NCI-H526 treated with DMSO at 0.1 percent for 48 hours (cell line): ENCODE results near the gene IL1RAPL1.

Experiments used
- DNase-seq: peaks from one replicate; lab custom pipeline; 2025; lab: John Stamatoyannopoulos, UW

The IL1RAPL1 gene

DNA sequence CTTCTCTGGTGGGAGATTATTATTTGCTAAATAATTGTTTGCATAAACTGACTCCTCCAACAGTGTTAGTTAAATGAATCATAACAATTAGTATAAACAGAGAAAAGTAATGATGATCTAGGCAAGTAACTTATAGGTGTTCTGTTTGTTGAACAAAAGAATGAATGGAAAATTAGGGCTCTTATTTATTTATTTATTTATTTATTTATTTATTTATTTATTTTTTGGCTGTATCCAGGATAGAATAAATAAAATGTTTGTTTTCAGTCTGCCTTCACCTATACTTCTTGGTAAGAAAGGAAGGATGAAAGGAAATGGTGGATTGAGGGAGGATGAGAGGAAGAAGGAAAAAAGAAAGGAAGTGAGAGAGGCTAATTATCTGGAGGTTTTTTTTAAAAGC lies 1066.5 kb downstream of the IL1RAPL1 start:
- no peak for DNase-seq

DNA sequence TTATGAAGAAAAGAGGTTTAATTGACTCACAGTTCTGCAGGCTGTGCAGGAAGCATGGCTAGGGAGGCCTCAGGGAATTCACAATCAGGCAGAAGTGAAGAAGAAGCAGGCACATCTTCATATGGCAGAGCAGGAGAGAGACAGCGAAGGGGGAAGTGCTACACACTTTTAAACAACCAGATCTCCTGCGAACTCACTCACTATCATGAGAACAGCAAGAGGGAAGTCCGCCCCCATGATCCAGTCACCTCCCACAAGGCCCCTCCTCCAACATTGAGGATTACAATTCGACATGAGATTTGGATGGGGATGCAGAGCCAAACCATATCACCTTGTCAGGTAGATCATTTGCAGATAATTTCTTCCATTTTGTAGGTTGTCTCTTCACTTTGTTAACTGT lies 1072.7 kb downstream of the IL1RAPL1 start:
- DNase-seq, result no peak

DNA sequence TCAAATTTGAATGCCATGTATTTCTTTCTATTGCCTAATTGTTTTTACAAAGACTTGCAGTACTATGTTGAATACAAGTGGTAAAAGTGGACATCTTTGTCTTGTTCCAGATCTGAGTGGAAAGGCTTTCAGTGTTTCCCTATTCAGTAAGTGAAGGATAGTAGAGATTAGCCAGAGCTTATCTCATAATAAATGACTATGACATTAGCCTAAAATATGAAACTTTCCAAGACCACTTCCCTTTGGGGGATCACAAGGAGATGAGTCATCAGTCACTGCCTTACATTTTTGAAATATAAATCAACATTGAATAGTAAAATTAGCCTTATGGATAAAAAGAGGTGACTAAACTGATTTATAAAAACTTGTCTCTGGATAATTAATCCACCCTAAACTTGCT lies 1074.0 kb downstream of the IL1RAPL1 start:
- DNase-seq, result no peak

DNA sequence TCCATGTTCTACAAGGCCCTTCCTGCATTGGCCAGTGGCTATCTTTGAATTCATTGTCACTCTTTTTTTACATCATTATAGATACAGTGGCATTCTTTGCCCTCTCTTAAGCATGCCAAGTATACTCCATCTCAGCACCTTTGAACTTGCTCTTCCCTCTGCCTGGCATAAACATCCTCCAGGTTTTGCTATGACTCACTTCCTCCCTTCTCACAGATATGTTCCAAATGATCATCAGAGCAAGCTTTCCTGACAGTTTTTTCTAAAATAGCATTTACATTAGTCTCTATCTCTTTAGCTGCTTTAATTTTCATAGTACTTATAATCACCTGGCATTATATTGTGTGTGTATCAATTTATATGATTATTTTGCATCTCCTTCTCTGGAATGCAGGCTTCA lies 1074.9 kb downstream of the IL1RAPL1 start:
- DNase-seq, result no peak

DNA sequence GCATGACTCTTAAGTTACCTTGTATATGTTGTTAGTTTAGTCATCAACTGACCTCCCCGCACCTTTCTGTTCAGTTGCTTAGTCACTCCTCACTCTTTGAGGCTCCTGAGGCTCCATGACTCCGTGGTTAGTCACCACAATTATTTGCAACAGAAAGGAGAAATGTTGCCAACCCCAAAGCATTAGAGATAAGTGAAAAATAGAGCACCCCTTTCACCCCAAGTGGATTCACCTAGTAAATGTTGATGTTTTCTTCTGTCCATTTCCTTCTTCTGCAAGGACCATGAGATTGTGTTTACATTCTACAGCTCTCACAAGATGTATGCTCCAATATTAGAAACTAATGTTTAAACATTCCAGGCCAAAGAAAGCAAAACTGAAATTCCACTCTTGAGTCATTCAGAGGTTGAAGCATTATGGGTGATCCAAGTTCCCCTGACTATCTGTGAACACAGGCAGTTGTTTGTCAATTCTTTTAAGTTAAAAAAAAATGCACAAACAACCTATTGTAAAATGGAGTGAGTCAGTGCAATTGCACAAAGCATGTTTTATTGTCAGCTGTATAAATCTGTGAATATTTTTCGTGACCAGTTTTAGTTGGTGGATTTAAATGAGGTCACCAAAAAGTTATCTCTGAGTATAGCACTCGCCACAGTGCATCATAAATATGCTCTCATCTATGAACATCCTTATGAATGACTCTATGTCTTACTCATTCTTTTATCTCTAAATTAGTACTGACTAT lies 1075.7 kb downstream of the IL1RAPL1 start:
- no peak for DNase-seq

DNA sequence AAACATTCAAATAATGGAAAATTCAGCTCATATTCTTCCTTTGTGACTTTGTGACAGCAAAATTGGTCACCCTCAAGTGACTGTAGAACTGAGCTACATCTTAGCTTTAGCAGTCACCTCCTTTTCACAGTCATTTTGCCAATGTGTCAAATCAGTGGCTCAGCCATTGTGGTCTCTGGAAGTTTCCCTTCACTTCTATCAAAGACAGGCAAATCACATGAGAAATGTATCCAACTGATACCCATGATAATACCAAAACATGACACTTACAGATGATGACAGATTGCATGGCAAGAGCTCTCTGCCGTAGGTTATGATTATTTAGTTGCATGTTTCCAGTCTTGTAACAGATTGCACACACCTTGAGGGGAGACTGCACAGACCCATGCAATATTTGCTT lies 1078.3 kb downstream of the IL1RAPL1 start:
- no peak for DNase-seq

DNA sequence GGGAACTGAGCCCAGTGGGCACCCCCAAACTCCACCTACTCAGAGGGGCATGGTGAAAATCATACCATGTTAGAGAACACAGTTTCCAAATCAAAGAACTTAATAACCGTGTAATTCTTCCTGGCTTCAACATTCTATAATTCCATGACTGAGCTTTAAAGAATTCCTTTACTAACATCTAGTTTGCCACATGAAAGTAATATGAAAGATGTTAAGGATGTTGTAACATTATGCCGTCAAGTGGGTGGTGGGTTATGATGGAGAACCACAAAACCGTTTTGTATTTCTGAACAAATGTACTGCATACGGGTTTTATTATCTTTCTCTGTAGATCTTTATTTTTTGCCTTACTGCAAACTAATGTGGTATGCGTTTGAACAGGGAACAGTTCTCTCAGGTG lies 1079.1 kb downstream of the IL1RAPL1 start:
- no peak for DNase-seq

DNA sequence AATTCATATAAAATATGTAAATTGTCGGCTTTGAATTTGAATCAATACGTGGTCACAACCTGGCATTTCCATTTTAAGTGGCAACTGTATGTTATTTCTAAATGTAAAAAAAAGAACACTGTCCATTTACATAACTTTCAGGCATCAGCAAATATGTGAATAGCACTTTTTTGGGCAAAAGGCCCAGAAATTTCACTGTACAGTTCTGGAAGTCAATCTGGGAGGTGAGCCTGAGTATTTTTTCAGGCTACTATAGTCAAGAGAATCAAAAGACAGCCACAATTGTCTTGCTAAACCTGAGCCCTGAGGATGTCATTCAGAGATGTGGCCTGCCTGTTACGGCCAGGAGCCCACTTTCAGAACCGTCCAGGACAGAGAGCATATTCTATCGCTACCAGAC lies 1084.2 kb downstream of the IL1RAPL1 start:
- no peak for DNase-seq

DNA sequence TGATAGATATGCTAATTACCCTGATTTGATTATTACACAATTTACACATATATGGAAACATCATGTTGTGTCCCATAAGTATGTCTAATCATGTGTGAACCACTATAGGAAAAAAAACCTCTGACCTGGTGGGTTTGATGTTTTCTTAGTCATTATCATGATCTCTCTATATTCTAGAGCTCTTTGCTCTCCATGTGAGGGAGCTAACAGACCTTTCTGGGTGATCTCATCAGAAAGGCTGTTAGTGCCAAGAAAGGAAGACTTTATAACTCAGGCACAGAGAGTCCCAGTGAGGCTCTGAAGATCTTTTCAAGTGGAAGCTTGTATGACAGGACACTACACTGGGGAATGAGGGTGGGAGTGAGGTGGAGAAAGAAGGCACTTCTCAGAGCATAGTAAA lies 1100.4 kb downstream of the IL1RAPL1 start:
- DNase-seq, result no peak

DNA sequence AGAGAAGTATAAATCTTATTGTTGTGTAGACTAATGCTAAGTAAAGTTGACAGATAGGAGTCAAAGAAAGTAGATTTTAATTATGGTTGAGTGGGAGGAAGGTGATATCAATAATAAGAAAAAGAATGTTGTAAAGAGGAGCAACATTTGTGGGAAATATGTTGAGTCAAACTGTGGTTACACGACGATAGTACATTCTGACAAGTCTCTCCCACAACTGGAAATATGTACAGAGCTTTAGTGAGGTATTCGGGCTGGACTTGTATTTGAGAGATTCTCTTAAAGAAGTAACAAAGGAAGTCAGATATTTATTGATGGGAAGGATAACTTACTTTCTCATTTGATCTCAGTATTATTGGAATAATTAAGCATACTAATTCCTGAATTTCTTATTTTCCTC lies 1102.8 kb downstream of the IL1RAPL1 start:
- no peak for DNase-seq

DNA sequence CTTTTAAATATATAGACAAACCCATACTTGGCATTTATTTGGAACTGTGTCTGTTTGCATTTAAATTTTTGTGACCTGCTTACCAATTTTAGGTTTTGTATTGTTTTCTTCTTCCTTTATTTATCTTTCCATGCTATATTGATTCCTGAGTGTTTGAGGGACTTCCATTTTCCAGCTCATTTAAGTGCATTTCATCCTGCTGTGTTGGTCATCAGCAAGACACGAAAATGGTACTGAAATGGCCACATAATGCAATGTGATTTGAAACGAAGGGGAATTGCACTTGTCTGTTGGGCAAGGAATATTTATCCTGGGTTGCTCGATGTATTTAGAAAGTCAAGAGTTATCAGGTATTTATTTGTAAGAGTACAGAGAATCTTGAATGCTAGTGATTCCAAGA lies 1103.8 kb downstream of the IL1RAPL1 start:
- DNase-seq, result no peak

DNA sequence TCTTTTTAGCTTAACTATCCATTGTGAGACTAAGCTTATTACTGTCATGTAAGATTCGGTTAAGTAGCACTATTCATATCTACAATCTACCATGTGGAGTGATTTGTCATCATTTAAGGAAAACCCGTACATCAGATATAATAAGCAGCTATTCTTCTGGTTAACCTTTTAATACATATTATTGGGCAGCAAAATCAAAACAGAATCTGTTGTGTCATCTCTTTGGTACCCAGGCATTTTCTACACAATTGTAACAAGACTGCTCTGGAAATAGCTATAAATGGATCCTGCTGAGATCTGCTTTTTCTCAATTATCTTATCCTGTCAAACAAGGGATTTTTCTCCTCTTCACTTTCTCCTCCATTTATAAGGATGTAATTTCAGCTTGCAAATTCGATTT lies 1106.7 kb downstream of the IL1RAPL1 start:
- DNase-seq, result no peak

DNA sequence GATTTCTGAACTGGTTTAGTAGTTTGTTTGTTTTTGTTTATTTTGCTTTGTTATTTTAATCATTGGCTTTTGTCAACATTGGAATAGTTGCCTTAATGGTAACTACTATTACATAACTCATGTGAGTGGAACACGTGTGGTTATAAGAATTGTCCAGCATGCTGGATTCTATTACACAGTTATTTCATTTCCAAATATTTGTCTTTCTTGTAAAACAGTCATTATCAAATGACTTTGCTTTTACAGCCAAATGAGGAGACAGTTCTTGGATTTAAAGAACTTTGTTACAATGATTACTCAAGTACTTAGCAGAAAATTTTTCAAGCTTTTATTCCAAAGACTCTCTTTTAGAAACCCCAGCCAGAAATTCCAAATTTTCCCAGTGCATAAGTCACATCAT lies 1112.0 kb downstream of the IL1RAPL1 start:
- DNase-seq, result no peak

DNA sequence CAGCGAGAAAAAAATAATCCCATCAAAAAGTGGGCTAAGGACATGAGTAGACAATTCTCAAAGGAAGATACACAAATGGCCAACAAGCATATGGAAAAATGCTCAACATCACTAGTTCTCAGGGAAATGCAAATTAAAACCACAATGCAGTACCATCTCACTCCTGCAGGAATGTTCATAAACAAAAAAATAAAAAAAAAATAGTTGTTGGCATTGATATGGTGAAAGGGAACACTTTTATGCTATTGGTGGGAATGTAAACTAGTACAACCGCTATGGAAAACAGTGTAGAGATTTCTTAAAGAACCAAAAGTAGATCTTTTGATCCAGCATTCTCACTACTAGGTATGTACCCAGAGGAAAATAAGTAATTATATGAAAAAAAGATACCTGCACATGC lies 1119.8 kb downstream of the IL1RAPL1 start:
- DNase-seq, result no peak

DNA sequence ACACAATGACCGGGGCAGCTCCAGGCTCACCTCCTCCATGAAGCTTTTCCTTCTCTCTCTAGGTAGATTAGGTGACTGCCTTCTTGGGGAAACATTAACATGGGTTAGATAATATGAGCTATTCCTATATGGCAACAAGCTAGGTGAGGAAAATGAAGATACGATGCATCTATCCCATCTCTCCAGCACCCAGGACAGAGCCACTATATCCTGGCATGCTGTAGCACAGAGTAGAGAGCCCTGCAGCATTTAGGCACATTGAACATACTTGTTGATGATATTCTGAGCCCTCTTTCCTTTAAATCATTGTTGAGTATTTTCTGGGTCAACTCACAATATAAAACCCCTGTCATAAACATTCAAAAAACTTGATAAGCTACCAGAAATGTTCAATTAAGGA lies 1133.9 kb downstream of the IL1RAPL1 start:
- no peak for DNase-seq

DNA sequence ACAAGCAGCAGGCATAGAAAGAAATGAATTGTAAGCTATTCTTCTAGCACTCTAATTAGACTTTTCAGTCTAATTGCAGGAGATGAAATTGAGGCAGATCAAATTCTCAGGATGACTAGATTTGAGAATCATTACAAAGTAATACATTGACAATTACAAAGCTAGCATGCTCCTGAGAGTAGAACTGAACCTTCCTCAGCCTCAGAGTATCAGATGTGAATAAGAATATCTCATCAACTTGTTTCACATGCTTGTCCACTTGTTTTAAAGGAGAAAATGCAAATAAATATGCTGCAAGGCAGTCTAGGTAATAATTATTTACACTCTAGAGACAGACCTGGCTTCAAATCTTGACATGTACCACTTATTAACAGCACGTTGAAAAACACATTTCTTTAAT lies 1137.1 kb downstream of the IL1RAPL1 start:
- no peak for DNase-seq

DNA sequence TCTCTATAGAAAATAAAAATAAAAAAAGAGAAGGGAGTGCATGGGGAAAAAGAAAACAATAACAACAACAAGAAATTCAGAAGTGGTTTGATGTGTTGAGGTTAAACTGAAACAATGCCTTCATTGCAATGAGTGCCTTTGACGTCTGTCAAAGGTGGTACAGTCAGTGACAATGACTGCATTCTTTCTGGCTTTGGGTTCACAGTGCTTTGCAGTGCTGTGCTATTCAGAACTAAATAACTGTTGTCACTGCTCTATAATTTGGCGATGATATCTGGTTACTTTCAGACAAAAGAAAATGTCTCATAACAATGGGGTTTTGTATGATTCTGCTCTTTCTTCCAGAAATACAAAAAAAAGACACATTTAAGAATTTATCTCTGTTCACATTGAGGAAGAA lies 1139.6 kb downstream of the IL1RAPL1 start:
- no peak for DNase-seq

DNA sequence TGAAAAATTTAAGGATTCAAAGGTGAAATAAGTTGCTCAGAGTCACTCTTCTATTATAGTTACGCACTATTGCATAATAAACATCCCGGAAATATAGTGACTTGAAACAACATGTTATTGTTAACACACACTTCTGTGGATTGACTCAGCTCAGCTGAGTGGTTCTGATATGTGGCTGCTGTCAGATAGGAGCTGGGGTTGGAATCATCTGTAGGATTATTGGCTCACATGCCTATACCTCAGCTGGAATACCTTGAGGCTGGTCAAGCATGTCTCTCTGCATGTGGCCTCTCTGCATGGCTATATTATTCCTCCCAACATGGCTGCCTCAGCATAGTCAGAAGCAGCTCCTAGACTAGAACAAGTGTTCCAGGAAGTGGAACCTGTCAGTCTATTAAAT lies 1141.4 kb downstream of the IL1RAPL1 start:
- no peak for DNase-seq

DNA sequence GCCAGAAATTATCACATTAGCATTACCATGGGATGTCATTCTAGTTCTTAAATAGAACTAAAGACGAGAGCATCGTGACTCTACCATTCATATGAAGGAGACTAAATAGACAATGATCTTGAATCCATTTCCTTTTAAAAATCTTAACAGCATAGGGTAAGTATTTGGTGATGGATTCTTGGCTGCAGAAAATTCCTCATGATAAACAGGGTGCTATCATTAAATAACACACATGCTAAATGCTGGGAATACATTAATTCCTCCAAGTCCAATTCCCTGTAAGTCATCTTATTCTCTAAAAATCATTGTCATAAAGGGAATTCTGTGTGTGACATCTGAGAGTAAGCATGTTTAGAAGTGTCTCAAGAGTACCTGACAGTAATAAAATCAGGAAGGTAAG lies 1157.7 kb downstream of the IL1RAPL1 start:
- no peak for DNase-seq

DNA sequence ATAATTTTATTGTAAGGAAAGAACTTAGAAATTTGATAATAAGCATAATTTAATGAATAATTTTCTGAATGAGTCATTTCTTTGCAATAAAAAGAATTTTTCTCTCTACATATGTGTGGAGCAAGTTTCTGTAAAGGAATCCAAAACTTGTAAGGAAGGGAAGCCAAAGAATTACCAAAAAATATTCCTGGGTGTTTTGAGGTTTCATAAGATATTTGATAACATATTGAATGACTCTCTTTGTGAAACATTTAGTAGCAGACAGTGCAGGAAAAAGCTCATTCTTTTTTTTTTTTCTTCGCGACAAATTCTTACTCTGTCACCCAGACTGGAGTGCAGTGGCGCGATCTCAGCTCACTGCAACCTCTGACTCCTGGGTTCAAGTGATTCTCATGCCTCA lies 1159.1 kb downstream of the IL1RAPL1 start:
- DNase-seq, result no peak

DNA sequence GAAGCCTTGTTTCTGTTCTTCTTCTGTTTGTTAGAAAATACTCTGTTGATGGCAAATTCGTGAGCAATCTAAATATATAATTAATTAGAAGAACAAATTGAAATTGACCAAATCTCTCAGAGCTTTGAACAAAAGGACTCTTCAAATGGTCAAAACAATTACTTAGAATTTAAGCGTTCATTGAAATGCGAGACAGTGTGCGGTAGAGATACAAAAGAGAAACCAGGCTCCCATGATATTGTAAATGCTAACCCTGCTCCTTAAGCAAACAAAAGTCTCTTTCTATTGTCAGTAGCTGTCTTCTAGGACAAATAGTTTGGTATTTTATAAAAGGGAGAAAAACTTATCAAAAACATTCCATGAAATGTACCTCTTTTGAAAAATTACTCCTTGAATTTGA lies 1174.8 kb downstream of the IL1RAPL1 start:
- DNase-seq, result no peak

DNA sequence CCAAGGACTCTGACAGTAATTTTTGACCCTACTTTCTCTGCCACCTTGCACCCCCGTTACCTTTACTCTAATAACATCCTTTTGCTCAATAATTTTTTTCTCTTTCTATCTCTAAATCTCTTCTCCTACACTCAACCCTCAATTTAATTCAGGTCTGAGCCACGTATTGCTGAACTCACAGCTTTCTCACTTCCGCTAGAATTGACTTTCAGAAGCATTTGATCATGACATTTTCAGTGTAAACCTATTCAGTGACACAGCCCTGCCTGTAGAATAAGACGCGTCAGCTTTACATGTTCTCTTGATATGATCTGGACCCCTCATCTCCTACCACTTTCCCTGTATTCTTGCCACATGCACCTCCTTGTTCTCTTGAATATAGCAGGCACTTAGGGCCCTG lies 1188.6 kb downstream of the IL1RAPL1 start:
- DNase-seq, result no peak

DNA sequence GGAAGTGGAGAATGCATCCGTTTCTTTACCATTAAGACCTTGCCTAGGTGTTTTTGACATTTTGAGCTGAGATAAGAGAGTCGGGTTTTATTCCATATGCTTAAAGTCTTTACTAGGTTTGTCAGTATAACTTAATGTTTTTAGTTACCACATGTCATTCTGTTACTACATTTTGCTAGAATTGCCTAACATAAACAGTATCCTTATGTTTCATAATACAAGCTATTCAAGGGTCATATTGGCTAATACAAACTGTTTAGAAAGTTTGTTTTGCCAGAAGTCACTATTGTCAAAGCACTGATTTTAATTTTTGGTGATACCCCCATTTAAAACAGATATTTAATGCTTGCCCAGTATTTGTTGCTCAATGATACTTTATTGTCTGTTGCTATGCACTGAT lies 1200.4 kb downstream of the IL1RAPL1 start:
- no peak for DNase-seq

DNA sequence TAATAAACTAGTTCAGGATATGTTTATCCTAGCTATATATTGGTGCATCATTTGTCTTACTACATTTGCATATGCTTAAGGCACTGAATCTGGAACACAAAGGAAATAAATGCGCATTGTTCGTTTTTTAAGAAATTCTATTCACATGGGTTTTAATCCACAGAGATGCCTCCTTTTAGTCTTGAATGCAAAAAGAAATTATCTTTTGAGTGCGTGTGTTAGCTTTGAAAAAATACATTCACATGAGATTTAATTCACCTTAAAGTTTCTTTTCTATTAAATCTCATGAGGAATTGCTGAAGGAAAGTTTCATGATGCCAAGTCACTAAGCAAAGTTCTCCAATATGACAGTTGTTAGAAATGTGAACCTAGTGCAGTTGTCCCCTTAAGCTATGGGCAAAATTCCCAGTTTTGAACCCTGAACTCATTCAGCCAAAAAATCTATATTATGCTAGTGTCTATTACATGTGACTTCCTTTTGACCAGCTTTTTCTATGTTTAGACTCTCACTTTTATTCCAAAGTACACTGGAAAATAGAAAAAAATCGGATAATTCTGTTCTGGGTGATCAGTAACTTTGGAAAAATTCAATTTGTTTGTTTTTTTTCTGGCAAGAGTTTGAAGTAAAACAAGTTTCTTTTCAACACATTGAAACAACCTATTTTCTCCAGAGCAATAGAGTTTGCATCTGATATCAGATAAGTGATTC lies 1201.9 kb downstream of the IL1RAPL1 start:
- DNase-seq, result no peak
